ENCODE results near the gene SAPCD1. TPM values are rescaled to one million over a fixed set of nuclear protein-coding genes. Genes with fewer than 3 reads are reported as not detected.
A peak's percentile ranks its signal among the peaks of the same experiment; 100 is the strongest.

Gene SAPCD1
- polyA plus RNA-seq, 3 donors: 10.4 TPM; not detected in 2

DNA sequence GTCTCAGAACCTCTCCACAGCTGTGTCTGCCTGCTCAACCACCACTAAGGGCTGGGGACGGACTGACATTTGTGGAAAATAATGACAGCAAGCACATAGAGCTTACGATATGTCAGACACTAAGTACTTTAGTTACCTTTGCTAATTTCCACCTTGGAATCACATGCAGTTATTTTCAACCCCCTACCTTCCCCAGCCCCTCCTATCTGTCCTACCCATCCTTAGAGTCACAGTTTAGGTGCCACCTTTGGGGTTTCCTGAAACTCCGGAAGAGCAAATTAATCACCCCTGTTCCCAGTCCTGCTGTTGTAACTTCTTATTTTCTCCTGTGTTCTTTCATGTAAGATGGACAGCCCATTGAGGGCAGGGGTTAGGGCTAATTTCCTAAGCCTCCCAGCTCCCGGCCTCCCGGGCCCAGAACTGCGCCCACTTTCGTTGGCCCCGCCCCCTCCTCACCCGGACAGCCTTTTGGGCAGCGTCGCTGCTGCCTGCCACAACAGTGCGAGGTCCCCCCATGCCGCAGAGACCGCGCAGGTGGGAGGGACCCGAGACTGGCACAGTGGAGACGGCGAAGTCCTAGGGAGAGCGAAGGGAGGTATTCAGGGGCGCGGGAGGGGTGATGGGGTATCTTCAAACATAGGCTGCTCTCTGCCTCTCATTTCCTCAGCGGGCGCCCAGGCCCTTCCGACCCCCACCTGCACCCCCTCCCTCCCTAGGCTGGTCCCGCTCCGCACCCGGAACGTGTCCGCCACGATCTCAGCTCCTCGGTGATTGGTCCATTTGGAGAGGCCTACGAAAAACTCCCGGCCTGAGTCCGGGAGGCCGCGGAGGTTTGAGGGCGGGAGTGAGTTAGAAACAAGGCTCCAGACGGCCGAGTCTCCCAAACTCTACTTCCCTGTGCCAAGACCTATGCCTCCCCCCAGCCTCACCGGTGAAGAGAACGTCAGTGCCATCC is 34.5 kb upstream of the SAPCD1 start:
- Histone ChIP-seq H2AFZ (ENCODE audit: insufficient read depth, low read depth, low read length, poor library complexity, severe bottlenecking) (no peak overlapping the region), H4K20me1 (ENCODE audit: insufficient read depth, low read length) (peaks cover 29% of the 10 kb centered on the region), H3K4me1 (ENCODE audit: control insufficient read depth in 1 of 2, insufficient read depth in 2 of 2, low read length in 2 of 2) (peaks cover 61 to 75% of the 10 kb centered on the region in 2 donors), H3K27ac (ENCODE audit: low read depth in 1 of 2, low read length in 2 of 2) (peak overlapping the region; percentile 94 to 96), H3K79me2 (ENCODE audit: insufficient read depth, low read length) (peaks cover 44% of the 10 kb centered on the region), H3K36me3 (replicated peaks in 1 of 2; ENCODE audit: control insufficient read depth in 1 of 2, insufficient read depth in 2 of 2, low read length in 2 of 2) (peaks cover 26 to 27% of the 10 kb centered on the region in 2 donors), H3K9ac (ENCODE audit: insufficient read depth, low read length, poor library complexity, severe bottlenecking) (peak overlapping the region; percentile 71), H3K27me3 (ENCODE audit: control insufficient read depth in 2 of 2, insufficient read depth in 2 of 2, low read length in 2 of 2) (no peaks in the 10 kb centered on the region), H3K4me3 (replicated peaks in 1 of 3; ENCODE audit: low read depth in 2 of 3, low read length in 3 of 3) (peak overlapping the region in 2 of 3 experiments; percentile 81 to 87), H3K9me3 (replicated peaks in 1 of 2; ENCODE audit: control insufficient read depth in 1 of 2, insufficient read depth in 1 of 2, low read length in 2 of 2) (no peaks in the 10 kb centered on the region), H3K4me2 (replicated peaks; ENCODE audit: extremely low read depth, low read length, poor library complexity, severe bottlenecking) (peak overlapping the region; percentile 92)
- Mint-ChIP-seq H3K27ac (peak overlapping the region; percentile 96 to 99 (median 98)), H3K4me1 (peaks cover 67% of the 10 kb centered on the region), H3K9me3 (peaks cover 0 to 4% (median 0%) of the 10 kb centered on the region in 7 donors), H3K36me3 (peaks cover 53 to 55% of the 10 kb centered on the region in 2 donors), H3K4me3 (peak overlapping the region; percentile 96), H3K27me3 (ENCODE audit: low read depth in 3 of 3) (peaks cover 4 to 11% (median 10%) of the 10 kb centered on the region in 3 donors)
- TF ChIP-seq, protein P1, sequence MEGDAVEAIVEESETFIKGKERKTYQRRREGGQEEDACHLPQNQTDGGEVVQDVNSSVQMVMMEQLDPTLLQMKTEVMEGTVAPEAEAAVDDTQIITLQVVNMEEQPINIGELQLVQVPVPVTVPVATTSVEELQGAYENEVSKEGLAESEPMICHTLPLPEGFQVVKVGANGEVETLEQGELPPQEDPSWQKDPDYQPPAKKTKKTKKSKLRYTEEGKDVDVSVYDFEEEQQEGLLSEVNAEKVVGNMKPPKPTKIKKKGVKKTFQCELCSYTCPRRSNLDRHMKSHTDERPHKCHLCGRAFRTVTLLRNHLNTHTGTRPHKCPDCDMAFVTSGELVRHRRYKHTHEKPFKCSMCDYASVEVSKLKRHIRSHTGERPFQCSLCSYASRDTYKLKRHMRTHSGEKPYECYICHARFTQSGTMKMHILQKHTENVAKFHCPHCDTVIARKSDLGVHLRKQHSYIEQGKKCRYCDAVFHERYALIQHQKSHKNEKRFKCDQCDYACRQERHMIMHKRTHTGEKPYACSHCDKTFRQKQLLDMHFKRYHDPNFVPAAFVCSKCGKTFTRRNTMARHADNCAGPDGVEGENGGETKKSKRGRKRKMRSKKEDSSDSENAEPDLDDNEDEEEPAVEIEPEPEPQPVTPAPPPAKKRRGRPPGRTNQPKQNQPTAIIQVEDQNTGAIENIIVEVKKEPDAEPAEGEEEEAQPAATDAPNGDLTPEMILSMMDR (IDR thresholded peaks at IDR 0.05): no peak
- DNase-seq: peak in 2 of 3 donors; percentile 81 to 84
- intact Hi-C loops (cut with micrococcal nuclease): loop anchor here (1.0 to 10.0 kb wide), 5 partner anchors 8 to 107 kb away; partner anchors contain the start of genes ABHD16A (in 1 of the 2), CLIC1 (in 1 of the 2) and LY6G5C (in 1 of the 2)
- WGBS (ENCODE audit: insufficient coverage): 79% methylated on average over 13 of the region's 41 CpGs

DNA sequence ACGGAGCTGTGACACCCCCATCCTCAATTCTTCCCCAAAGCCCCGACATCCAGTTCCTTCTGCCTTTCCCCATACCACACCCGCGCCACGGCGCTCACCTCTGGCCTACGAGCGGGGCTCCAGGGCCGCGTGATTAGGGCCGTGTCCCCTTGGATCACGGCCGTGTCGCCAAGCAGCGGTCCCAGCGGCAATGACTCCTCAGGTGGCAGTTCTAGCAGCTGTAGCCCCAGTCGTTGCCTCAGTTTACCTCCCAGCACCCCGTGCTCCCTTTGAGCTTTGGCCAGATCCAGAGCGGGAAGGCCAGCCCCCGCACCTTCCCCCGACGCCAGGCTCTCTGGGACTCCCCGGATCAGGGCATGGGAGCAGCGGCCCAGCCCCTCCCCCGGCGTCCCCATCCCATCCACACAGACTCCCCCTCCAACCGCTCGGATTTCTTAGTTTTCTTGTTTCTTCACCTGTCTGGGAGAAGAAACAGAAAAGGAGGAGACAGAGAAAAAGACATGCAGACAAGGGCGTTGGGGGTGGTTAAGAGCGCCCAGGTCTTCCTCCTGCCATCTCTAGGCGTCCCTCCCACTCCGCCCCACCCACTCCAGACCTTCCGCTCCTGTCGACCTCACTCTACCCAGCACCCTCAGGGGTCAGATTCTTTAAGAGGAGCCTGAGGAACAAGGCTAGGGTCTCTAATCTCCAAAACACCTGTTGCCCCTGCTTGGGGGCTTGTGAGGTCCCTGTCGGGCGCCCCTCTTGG is 33.5 kb upstream of the SAPCD1 start, which contains the start of gene DDAH2:
TSS of gene DDAH2 (minus strand) at position 533 of the 748 bp plus-strand sequence. CDS start at position 395, 138 bp downstream.
- Histone ChIP-seq H3K27me3 (ENCODE audit: control insufficient read depth in 2 of 2, insufficient read depth in 2 of 2, low read length in 2 of 2) (no peaks in the 10 kb centered on the region), H2AFZ (ENCODE audit: insufficient read depth, low read depth, low read length, poor library complexity, severe bottlenecking) (no peak within 1 kb of the TSS), H3K4me1 (ENCODE audit: control insufficient read depth in 1 of 2, insufficient read depth in 2 of 2, low read length in 2 of 2) (peaks cover 70 to 84% of the 10 kb centered on the region in 2 donors), H3K36me3 (replicated peaks in 1 of 2; ENCODE audit: control insufficient read depth in 1 of 2, insufficient read depth in 2 of 2, low read length in 2 of 2) (peaks cover 36% of the 10 kb centered on the region in 2 donors), H3K79me2 (ENCODE audit: insufficient read depth, low read length) (peaks cover 53% of the 10 kb centered on the region), H3K4me2 (replicated peaks; ENCODE audit: extremely low read depth, low read length, poor library complexity, severe bottlenecking) (peak within 1 kb of the TSS; percentile 92), H3K27ac (ENCODE audit: low read depth in 1 of 2, low read length in 2 of 2) (peak within 1 kb of the TSS; percentile 94 to 96), H3K9ac (ENCODE audit: insufficient read depth, low read length, poor library complexity, severe bottlenecking) (peak within 1 kb of the TSS; percentile 71), H3K4me3 (replicated peaks in 1 of 3; ENCODE audit: low read depth in 2 of 3, low read length in 3 of 3) (peak within 1 kb of the TSS; percentile 68 to 87 (median 81)), H3K9me3 (replicated peaks in 1 of 2; ENCODE audit: control insufficient read depth in 1 of 2, insufficient read depth in 1 of 2, low read length in 2 of 2) (no peaks in the 10 kb centered on the region), H4K20me1 (ENCODE audit: insufficient read depth, low read length) (peaks cover 38% of the 10 kb centered on the region)
- Mint-ChIP-seq H3K9me3 (peaks cover 0 to 4% (median 0%) of the 10 kb centered on the region in 7 donors), H3K4me1 (peaks cover 70% of the 10 kb centered on the region), H3K27me3 (ENCODE audit: low read depth in 3 of 3) (peaks cover 1 to 6% (median 4%) of the 10 kb centered on the region in 3 donors), H3K4me3 (peak within 1 kb of the TSS; percentile 96), H3K27ac (peak within 1 kb of the TSS; percentile 96 to 99 (median 98)), H3K36me3 (peaks cover 63 to 65% of the 10 kb centered on the region in 2 donors)
- TF ChIP-seq, protein P1 (IDR thresholded peaks at IDR 0.05): no peak
- intact Hi-C loops (cut with micrococcal nuclease): loop anchor here (1.0 to 10.0 kb wide), 3 partner anchors 7 to 106 kb away; partner anchors contain the start of gene CLIC1 (in 1 of the 2)
- WGBS (ENCODE audit: insufficient coverage): 19% methylated on average over 14 of the region's 36 CpGs
- DNase-seq: no peak

Data from CD14-positive monocyte (primary cell).